Dendritic cell treated with granulocyte-macrophage colony-stimulating factor and Interleukin-4, amounts not matched to agents 40 ng/mL and 50 ng/mL, for 4 days (primary cell): Measurements from ENCODE around the gene PRKCA.

Experiments
- H3K27ac Mint-ChIP-seq: one replicate; pipeline ENCODE4 v1.8.0; 2022; ENCODE audit warnings: mild to moderate bottlenecking, mixed read lengths
- H3K27me3 Mint-ChIP-seq: one replicate; pipeline ENCODE4 v1.8.0; 2022; ENCODE audit warnings: mild to moderate bottlenecking, mixed read lengths
- H3K36me3 Mint-ChIP-seq: one replicate; pipeline ENCODE4 v1.8.0; 2022; ENCODE audit warnings: low read depth, mixed read lengths
- H3K4me1 Mint-ChIP-seq: one replicate; pipeline ENCODE4 v1.8.0; 2022; ENCODE audit warnings: low read depth, mixed read lengths
- H3K4me3 Mint-ChIP-seq: one replicate; pipeline ENCODE4 v1.8.0; 2022; ENCODE audit warnings: mild to moderate bottlenecking, moderate library complexity, mixed read lengths
- H3K9me3 Mint-ChIP-seq: one replicate; pipeline ENCODE4 v1.8.0; 2022; ENCODE audit warnings: mixed read lengths
- intact Hi-C: fragments of 100-400 bp; cut with micrococcal nuclease; formaldehyde crosslinking; loops from one replicate; pipeline ENCODE4 v1.15.0; 2022

The PRKCA gene

GRCh38 chr17:66518677-66519076, 216.3 kb downstream of the PRKCA start:
- no peak overlapping the region for H3K4me3 Mint-ChIP-seq
- H3K36me3 Mint-ChIP-seq, result no peaks in the 10 kb centered on the region
- no peak overlapping the region for H3K27ac Mint-ChIP-seq
- H3K27me3 Mint-ChIP-seq, result no peaks in the 10 kb centered on the region
- H3K9me3 Mint-ChIP-seq, result no peaks in the 10 kb centered on the region
- H3K4me1 Mint-ChIP-seq, result peaks cover 9% of the 10 kb centered on the region
- intact Hi-C loops, result no loop called here

GRCh38 chr17:66519154-66519553, 216.7 kb downstream of the PRKCA start:
- H3K4me1 Mint-ChIP-seq, result peaks cover 9% of the 10 kb centered on the region

GRCh38 chr17:66520999-66521398, 218.6 kb downstream of the PRKCA start:
- Mint-ChIP-seq H3K27me3 (no peaks in the 10 kb centered on the region), H3K36me3 (peaks cover 9% of the 10 kb centered on the region), H3K4me1 (peaks cover 15% of the 10 kb centered on the region), H3K27ac (no peak overlapping the region), H3K9me3 (peaks cover 12% of the 10 kb centered on the region), H3K4me3 (no peak overlapping the region)
- intact Hi-C loops, result no loop called here

More at GRCh38 chr17:66519154-66519553, 216.7 kb downstream of the PRKCA start:
- no peaks in the 10 kb centered on the region for H3K27me3 Mint-ChIP-seq
- H3K9me3 Mint-ChIP-seq, result no peaks in the 10 kb centered on the region
- no peak overlapping the region for H3K4me3 Mint-ChIP-seq
- H3K36me3 Mint-ChIP-seq, result no peaks in the 10 kb centered on the region
- intact Hi-C loops, result no loop called here
- H3K27ac Mint-ChIP-seq, result no peak overlapping the region

- peaks cover 12% of the 10 kb centered on the region for H3K9me3 Mint-ChIP-seq
- no peak overlapping the region for H3K4me3 Mint-ChIP-seq
- no peaks in the 10 kb centered on the region for H3K27me3 Mint-ChIP-seq
- H3K4me1 Mint-ChIP-seq, result peaks cover 15% of the 10 kb centered on the region
- intact Hi-C loops, result no loop called here
- no peak overlapping the region for H3K27ac Mint-ChIP-seq
- peaks cover 9% of the 10 kb centered on the region for H3K36me3 Mint-ChIP-seq
These were observed 220.3 kb downstream of the PRKCA start for GRCh38 chr17:66522591-66523272.

- no peaks in the 10 kb centered on the region for H3K27me3 Mint-ChIP-seq
- H3K4me3 Mint-ChIP-seq, result no peak overlapping the region
- H3K9me3 Mint-ChIP-seq, result peaks cover 12% of the 10 kb centered on the region
- H3K27ac Mint-ChIP-seq, result no peak overlapping the region
- intact Hi-C loops, result no loop called here
- H3K4me1 Mint-ChIP-seq, result peaks cover 15% of the 10 kb centered on the region
- H3K36me3 Mint-ChIP-seq, result peaks cover 9% of the 10 kb centered on the region
These were observed 221.2 kb downstream of the PRKCA start for GRCh38 chr17:66523378-66524200.

- no peak overlapping the region for H3K4me3 Mint-ChIP-seq
- H3K4me1 Mint-ChIP-seq, result peaks cover 15% of the 10 kb centered on the region
- intact Hi-C loops, result no loop called here
- peaks cover 9% of the 10 kb centered on the region for H3K36me3 Mint-ChIP-seq
- H3K9me3 Mint-ChIP-seq, result peaks cover 12% of the 10 kb centered on the region
- H3K27me3 Mint-ChIP-seq, result no peaks in the 10 kb centered on the region
- no peak overlapping the region for H3K27ac Mint-ChIP-seq
These were observed 222.5 kb downstream of the PRKCA start for GRCh38 chr17:66524877-66525276.

- peaks cover 15% of the 10 kb centered on the region for H3K4me1 Mint-ChIP-seq
- H3K9me3 Mint-ChIP-seq, result peaks cover 12% of the 10 kb centered on the region
- intact Hi-C loops, result no loop called here
- no peak overlapping the region for H3K4me3 Mint-ChIP-seq
- no peaks in the 10 kb centered on the region for H3K27me3 Mint-ChIP-seq
- H3K36me3 Mint-ChIP-seq, result peaks cover 9% of the 10 kb centered on the region
- no peak overlapping the region for H3K27ac Mint-ChIP-seq
These were observed 222.9 kb downstream of the PRKCA start for GRCh38 chr17:66525338-66525737.

GRCh38 chr17:66526827-66527226, 224.4 kb downstream of the PRKCA start:
- Mint-ChIP-seq H3K4me1 (peaks cover 15% of the 10 kb centered on the region), H3K9me3 (peaks cover 12% of the 10 kb centered on the region), H3K36me3 (peaks cover 9% of the 10 kb centered on the region), H3K27me3 (no peaks in the 10 kb centered on the region), H3K4me3 (no peak overlapping the region), H3K27ac (no peak overlapping the region)
- intact Hi-C loops, result no loop called here

GRCh38 chr17:66527335-66527734, 224.9 kb downstream of the PRKCA start:
- no peak overlapping the region for H3K4me3 Mint-ChIP-seq
- intact Hi-C loops, result no loop called here
- peaks cover 9% of the 10 kb centered on the region for H3K36me3 Mint-ChIP-seq
- H3K27ac Mint-ChIP-seq, result no peak overlapping the region
- peaks cover 14% of the 10 kb centered on the region for H3K4me1 Mint-ChIP-seq
- H3K9me3 Mint-ChIP-seq, result peaks cover 12% of the 10 kb centered on the region
- H3K27me3 Mint-ChIP-seq, result no peaks in the 10 kb centered on the region

GRCh38 chr17:66531851-66532295, 229.5 kb downstream of the PRKCA start:
- Mint-ChIP-seq H3K27me3 (peaks cover 1% of the 10 kb centered on the region), H3K36me3 (no peaks in the 10 kb centered on the region), H3K9me3 (no peaks in the 10 kb centered on the region), H3K4me1 (peaks cover 12% of the 10 kb centered on the region), H3K4me3 (no peak overlapping the region), H3K27ac (no peak overlapping the region)
- intact Hi-C loops, result no loop called here

GRCh38 chr17:66533572-66533971, 231.2 kb downstream of the PRKCA start:
- Mint-ChIP-seq H3K9me3 (no peaks in the 10 kb centered on the region), H3K27me3 (peaks cover 1% of the 10 kb centered on the region), H3K4me1 (peaks cover 27% of the 10 kb centered on the region), H3K36me3 (no peaks in the 10 kb centered on the region), H3K4me3 (no peak overlapping the region), H3K27ac (no peak overlapping the region)
- intact Hi-C loops, result no loop called here

- Mint-ChIP-seq H3K27me3 (peaks cover 1% of the 10 kb centered on the region), H3K4me1 (peaks cover 27% of the 10 kb centered on the region), H3K27ac (no peak overlapping the region), H3K4me3 (no peak overlapping the region), H3K36me3 (no peaks in the 10 kb centered on the region), H3K9me3 (no peaks in the 10 kb centered on the region)
- intact Hi-C loops, result no loop called here
These were observed 231.6 kb downstream of the PRKCA start for GRCh38 chr17:66533986-66534385.

GRCh38 chr17:66535611-66536010, 233.2 kb downstream of the PRKCA start:
- Mint-ChIP-seq H3K36me3 (no peaks in the 10 kb centered on the region), H3K27ac (no peak overlapping the region), H3K27me3 (peaks cover 1% of the 10 kb centered on the region), H3K9me3 (no peaks in the 10 kb centered on the region), H3K4me1 (peaks cover 27% of the 10 kb centered on the region), H3K4me3 (no peak overlapping the region)
- intact Hi-C loops, result no loop called here

GRCh38 chr17:66537502-66537901, 235.1 kb downstream of the PRKCA start:
- intact Hi-C loops, result no loop called here
- H3K27me3 Mint-ChIP-seq, result peaks cover 1% of the 10 kb centered on the region
- H3K4me3 Mint-ChIP-seq, result no peak overlapping the region
- H3K4me1 Mint-ChIP-seq, result peaks cover 25% of the 10 kb centered on the region
- H3K36me3 Mint-ChIP-seq, result no peaks in the 10 kb centered on the region
- H3K27ac Mint-ChIP-seq, result no peak overlapping the region
- no peaks in the 10 kb centered on the region for H3K9me3 Mint-ChIP-seq
